Measurements from ENCODE around the gene P4HB.

- peak; percentile 56; the same call in 1 of the 2 replicates for TF ChIP-seq POLR2A (IDR thresholded peaks at IDR 0.05; ENCODE audit: low read depth, low read length)
- TF ChIP-seq CTCF (conservative IDR thresholded peaks at IDR 0.05; ENCODE audit: low read depth, low read length): no peak
- no peak for TF ChIP-seq MXI1 (IDR thresholded peaks at IDR 0.05; ENCODE audit: borderline replicate concordance, low read depth, low read length)
- no peak for TF ChIP-seq RFX5 (IDR thresholded peaks at IDR 0.05; ENCODE audit: low read depth, low read length)
- TF ChIP-seq FOS (IDR thresholded peaks at IDR 0.05; ENCODE audit: low read depth, low read length): no peak
- TF ChIP-seq NFE2L2 (IDR thresholded peaks at IDR 0.05; ENCODE audit: low read depth, low read length): no peak
- TF ChIP-seq RAD21 (IDR thresholded peaks at IDR 0.05; ENCODE audit: low read length): no peak
- TF ChIP-seq CEBPB (IDR thresholded peaks at IDR 0.05; ENCODE audit: low read depth, low read length): no peak
- no peak for TF ChIP-seq USF2 (IDR thresholded peaks at IDR 0.05; ENCODE audit: low read depth, low read length)
Observed at GRCh38 chr17:81865733-81866439, 5.6 kb upstream of the P4HB start.
